Fibroblast of mammary gland (primary cell): ENCODE data around the gene S1PR2.
"Not testable (repeated sequence)": the region's sequence is repeated elsewhere in the genome, so short reads cannot be mapped to it uniquely, and the experiment has no call there.

Experiments
- DNase-seq: peaks from one replicate; pipeline ENCODE4 v3.0.0-alpha.2; 2010; ENCODE audit warnings: low read depth
- H3K4me3 ChIP-seq: 2 replicates; pipeline ENCODE4 v1.5.1; 2011; ENCODE audit warnings: low read depth, mild to moderate bottlenecking, low read length, moderate library complexity; ENCODE audit not compliant: control insufficient read depth
- TF ChIP-seq, protein P1 (sequence below): conservative IDR thresholded peaks from 2 replicates; pipeline ENCODE4 v1.5.1; 2011; ENCODE audit warnings: low read depth, low read length, inconsistent platforms; ENCODE audit not compliant: control insufficient read depth, insufficient read depth

The S1PR2 gene

DNA sequence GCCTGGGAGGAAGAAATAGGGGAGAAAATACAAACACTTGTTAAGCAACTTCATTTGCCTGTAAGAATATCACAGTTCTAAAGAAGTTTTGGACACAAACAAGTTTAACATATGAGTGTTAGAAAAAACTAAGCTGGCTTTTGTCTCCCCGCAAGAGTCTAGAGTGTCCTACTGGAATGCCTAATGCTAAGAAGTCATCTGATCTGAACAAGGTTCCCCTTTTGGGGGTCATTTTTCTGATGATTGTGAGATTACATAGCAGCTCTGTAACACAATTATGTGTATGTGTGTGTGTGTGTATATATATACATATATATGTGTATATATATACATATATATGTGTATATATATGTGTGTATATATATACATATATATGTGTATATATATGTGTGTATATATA lies 49.1 kb downstream of the S1PR2 start:
- TF ChIP-seq, protein P1, sequence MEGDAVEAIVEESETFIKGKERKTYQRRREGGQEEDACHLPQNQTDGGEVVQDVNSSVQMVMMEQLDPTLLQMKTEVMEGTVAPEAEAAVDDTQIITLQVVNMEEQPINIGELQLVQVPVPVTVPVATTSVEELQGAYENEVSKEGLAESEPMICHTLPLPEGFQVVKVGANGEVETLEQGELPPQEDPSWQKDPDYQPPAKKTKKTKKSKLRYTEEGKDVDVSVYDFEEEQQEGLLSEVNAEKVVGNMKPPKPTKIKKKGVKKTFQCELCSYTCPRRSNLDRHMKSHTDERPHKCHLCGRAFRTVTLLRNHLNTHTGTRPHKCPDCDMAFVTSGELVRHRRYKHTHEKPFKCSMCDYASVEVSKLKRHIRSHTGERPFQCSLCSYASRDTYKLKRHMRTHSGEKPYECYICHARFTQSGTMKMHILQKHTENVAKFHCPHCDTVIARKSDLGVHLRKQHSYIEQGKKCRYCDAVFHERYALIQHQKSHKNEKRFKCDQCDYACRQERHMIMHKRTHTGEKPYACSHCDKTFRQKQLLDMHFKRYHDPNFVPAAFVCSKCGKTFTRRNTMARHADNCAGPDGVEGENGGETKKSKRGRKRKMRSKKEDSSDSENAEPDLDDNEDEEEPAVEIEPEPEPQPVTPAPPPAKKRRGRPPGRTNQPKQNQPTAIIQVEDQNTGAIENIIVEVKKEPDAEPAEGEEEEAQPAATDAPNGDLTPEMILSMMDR, result no peak
- no peak overlapping the region for H3K4me3 ChIP-seq
- no peak for DNase-seq

DNA sequence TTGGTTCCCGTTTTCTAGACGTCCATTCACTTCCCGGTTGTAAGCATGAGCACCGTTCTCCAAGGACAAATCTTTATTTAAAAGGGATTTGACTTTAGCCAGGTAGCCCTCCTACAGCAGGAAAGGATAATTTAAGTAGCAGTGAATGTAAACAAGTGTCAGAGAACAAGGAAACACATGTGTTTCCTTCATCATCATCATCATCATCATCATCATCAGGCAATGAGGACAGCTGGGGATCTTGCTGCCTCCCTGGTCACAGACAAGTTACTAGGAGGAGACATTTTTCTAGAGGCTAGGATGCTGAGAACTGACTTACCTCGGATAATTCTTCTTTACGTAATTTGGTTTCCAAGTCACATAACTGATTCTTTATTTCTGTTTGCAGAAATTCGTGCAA lies 50.7 kb downstream of the S1PR2 start:
- no peak for DNase-seq
- no peak overlapping the region for H3K4me3 ChIP-seq
- TF ChIP-seq, protein P1, result no peak

DNA sequence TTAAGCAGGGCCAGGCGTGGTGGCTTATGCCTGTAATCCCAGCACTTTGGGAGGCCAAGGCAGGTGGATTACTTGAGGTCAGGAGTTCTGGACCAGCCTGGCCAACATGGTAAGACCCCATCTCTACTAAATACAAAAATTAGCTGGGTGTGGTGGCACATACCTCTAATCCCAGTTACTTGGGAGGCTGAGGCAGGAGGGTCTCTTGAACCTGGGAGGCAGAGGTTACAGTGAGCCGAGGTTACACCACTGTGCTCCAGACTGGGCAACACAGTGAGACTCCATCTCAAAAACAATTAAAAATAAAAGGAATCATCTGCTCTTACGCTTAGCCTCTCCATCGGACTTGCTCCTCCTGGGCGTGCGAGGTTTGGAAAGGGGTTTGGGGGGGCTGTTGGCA lies 51.1 kb downstream of the S1PR2 start:
- not testable (repeated sequence) for H3K4me3 ChIP-seq, DNase-seq

DNA sequence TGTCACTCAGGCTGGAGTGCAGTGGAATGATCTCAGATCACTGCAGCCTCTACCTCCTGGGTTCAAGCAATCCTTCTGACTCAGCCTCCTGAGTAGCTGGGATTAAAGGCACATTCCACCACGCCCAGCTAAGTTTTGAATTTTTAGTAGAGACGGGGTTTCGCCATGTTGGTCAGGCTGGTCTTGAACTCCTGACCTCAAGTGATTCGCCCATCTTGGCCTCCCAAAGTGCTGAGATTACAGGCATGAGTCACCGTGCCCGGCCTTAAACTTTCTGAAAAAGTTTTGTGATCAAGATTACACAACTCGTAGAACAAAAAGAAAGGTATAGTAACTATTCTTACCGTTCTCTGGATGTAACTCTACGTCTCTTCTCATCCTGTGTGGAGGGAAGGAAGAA lies 57.6 kb downstream of the S1PR2 start:
- peak; percentile 49 for DNase-seq
- TF ChIP-seq, protein P1, result no peak

More for the DNA sequence above, 57.6 kb downstream of the S1PR2 start:
- H3K4me3 ChIP-seq, result no peak overlapping the region
